SH-SY5Y (cell line): ENCODE data around the gene MTG2.

Experiments used
- GATA2 ChIP-seq: IDR thresholded peaks from 2 replicates; pipeline ENCODE4 v1.6.1; 2011; ENCODE audit warnings: mild to moderate bottlenecking, low read depth, low read length
- GATA3 ChIP-seq: IDR thresholded peaks from 2 replicates; pipeline ENCODE4 v1.6.1; 2011; ENCODE audit warnings: low read depth, mild to moderate bottlenecking, low read length, moderate library complexity

GRCh38 chr20:62139636-62140035 is 43.2 kb upstream of the MTG2 start:
- TF ChIP-seq GATA2 (no peak), GATA3 (no peak)
